Activated gamma-delta T cell treated with Interleukin-2 at 50 U/mL for 16 hours (primary cell): ENCODE data around the gene SNX30.
"Not testable (repeated sequence)": the region's sequence is repeated elsewhere in the genome, so short reads cannot be mapped to it uniquely, and the experiment has no call there.

Experiments
- DNase-seq: peaks from one replicate; pipeline ENCODE4 v3.0.0-alpha.2; 2020

SNX30 gene, protein sequence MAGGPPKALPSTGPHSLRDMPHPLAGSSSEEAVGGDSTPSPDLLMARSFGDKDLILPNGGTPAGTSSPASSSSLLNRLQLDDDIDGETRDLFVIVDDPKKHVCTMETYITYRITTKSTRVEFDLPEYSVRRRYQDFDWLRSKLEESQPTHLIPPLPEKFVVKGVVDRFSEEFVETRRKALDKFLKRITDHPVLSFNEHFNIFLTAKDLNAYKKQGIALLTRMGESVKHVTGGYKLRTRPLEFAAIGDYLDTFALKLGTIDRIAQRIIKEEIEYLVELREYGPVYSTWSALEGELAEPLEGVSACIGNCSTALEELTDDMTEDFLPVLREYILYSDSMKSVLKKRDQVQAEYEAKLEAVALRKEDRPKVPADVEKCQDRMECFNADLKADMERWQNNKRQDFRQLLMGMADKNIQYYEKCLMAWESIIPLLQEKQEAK

DNA sequence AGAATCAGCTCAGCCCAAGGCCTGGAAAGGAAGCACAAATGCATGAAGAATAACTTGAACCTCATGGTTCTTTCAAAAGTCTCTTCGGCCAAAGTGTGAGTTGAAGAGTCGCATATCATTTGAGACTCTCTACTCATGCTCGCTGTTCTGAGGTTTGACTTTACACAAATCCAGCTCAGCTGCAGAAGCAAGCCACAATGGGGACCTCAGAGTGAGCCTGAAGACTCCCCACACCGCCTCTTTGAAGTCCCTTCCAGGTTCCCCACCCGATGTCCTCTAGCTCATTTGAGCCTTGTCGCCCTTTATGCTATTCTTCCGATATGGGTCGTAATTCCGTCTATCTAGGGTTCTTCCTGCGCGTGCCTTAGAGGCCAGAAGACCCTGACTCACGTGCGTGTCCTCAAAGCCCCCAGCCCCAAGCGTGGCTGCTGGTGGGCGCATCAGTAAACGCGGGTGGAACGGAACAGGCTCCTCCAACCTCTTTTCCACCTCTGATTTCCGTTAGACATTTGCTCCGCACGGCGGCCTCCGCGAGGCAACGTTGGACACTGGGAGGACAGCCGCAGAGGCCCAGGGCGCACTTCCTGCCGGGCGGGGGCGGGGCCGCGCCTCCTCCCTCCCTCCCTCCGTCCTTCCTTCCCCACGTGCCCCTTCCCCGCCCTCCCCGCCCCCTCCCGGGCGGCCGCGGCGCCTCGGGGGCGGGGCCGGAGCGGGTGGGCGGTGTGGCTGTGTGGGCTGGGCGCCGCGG is at the start of gene SNX30:
Gene SNX30 (plus strand): TSS at position 745 of the 748 bp plus-strand sequence. CDS start 242 bp downstream, outside the sequence.
- peak; percentile 72 for DNase-seq

DNA sequence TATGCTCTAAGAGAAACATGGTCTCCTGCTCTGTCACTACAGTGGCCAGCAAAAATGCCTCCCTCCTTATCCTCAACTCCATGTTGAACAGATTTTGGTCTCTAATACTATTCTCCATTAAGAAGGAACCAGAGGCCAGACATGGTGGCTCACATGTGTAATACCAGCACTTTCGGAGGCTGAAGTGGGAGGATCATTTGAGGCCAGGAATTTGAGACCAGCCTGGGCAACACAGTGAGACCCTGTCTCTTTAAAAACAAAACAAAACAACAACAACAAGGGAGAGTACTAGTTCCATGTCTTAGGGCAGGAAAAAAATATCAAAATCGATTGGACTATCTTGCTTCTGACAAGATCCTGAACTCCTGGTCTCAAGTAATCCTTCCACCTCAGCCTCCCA is 47.3 kb upstream of the SNX30 start:
- DNase-seq = no peak

GRCh38 chr9:112705768-112706427 is 44.7 kb upstream of the SNX30 start:
- no peak for DNase-seq

- DNase-seq = no peak
These were observed 39.4 kb upstream of the SNX30 start for GRCh38 chr9:112711050-112711689.

- no peak for DNase-seq
These were observed 37.9 kb upstream of the SNX30 start for GRCh38 chr9:112712678-112713077.

DNA sequence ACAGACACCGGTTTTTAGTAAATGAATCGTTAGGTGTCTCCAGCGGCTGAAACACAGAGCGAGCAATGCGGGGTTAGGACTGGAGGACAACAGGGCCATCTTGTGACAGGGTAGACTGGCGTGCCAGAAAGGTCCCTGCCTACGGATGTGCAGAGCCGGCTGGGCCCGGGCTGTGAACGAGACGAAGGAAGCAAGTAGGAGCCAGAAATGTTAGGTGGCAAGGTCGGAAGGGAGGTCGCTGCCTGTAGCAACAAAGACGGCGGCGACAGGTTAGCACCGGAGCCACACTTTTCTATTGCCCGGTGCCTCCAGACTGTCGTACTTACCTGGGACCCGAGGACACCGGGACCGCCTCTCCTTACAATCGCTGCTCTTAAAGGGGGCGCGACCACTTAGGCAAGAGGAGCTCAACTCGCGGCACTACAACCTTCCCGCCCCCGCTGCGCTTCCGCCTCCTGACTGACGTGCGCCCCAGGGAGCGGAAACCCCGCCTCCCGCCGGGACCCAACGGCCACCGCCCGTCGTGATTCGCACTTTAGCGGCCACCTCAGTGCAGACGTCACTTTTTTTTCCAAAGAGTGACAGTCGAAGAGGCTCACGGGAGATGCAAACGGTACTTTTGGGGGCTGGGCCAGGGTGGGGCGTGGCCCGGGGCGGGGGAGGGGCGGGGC is 32.8 kb upstream of the SNX30 start, which contains the start of gene INIP:
Gene INIP (minus strand): TSS at position 457 of the 671 bp plus-strand sequence. CDS start 1,632 bp downstream, outside the sequence.
- DNase-seq = peak; percentile 97

DNA sequence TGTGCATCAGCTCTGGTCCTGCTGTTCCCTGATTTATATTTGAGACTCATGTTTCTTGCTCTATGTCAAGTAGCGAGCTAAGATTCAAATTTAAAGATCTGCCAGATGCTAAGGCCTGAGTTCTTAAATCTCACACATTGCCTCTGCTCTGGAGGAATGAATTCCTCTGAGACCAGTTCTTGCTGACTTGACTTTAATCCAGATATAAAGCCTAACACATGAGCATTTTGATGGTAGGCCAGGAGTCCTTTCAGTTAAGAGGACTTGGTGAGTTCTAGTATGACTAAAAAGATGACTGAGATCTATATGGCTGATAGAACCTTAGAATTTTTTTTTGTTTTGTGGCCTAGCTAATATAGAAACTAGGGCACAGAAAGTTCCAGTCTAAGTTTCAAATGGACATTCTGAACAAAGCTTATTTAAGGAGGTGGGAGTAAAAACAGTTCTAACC is 31.3 kb upstream of the SNX30 start:
- DNase-seq = no peak

GRCh38 chr9:112719696-112720095 is 30.9 kb upstream of the SNX30 start:
- no peak for DNase-seq

- no peak for DNase-seq
These were observed 30.3 kb upstream of the SNX30 start for GRCh38 chr9:112720113-112720780.

- not testable (repeated sequence) for DNase-seq
These were observed 27.8 kb upstream of the SNX30 start for GRCh38 chr9:112722749-112723148.

DNA sequence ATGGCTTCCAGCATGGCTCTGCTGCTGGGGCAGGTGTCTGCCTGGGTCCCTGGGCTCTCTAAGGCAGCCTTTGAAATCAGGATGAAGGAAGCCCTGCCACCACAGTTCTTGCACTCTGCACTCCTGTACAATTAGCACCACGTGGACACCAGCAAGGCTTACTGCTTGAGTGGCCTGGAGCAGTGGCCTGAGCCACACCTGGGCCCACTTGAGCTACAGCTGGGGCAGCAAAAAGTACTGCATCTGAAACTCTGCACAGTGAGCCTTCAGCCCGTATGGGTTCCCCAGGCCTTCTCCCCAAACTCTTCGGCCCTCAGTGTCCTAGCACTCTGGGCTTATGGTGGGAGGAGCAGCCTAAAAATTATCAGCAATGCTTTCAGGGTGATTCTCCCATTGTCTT is 24.6 kb upstream of the SNX30 start:
- DNase-seq = no peak

GRCh38 chr9:112726428-112726827 is 24.1 kb upstream of the SNX30 start:
- DNase-seq = no peak

DNA sequence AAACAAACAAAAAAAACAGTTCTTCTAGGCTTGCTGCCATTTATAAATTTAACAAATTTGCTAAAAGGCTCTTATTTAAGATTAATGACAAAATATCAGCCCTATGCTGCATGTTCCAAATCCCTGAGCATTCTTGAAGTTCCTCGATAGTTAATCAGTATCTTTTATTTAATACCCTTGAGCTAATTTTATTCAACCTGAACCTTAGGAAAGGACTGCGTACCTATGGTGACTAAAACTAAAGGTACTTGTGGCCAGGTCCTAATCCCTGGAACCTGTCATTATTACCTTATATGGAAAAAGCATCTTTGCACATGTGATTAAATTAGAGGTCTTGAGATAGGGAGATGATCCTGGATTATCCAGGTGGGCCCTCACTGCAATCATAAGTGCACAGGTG is 22.2 kb upstream of the SNX30 start:
- DNase-seq = no peak

GRCh38 chr9:112731971-112732370 is 18.6 kb upstream of the SNX30 start:
- DNase-seq = no peak

- no peak for DNase-seq
These were observed 15.7 kb upstream of the SNX30 start for GRCh38 chr9:112734892-112735291.

DNA sequence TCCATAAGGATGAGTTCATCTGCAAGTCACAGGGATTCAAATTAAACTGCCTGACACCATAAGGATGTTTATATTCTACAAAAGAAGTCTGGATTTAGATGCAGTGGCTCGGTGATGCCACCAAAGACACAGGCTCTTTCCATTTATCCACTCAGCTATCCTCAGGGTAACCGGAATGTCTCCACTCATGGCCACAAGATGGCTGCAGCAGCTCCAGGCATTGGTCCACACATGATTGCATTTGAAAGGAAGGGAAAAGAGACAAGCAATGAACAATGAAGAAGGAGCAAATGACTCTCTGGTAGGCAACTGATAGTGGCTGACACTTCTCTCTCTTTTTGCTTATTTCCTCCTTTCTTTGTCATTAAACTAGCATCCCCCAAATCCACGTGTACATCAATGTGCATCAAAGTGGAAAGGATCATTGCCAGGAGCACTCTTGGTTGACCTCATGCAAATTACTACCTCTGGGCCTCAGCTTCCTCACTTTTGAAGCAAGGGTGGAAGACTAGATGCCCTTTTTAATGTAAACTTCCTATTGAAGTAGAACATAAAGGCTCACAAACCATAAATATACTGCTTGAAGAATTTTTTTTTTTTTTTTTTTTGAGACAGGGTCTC is 7.2 kb upstream of the SNX30 start:
- no peak for DNase-seq

DNA sequence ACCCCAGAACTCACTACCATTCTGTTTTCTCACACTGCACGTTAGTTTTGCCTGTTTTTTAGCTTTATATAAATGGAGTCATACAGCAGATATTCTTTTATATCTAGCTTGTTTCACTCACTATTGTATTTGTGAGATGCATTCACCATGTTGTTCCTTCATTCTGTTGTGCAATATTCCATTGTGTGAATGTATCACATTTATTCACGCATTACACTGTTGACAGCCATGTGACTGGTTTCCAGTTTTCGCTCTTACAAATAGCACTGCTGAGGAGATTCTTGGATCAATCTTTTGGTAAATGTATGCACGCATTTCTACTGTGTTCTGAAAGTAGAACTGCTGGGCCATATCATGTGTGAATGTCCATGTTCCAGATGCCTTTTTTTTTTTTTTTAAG is 6.4 kb upstream of the SNX30 start:
- DNase-seq = no peak

DNA sequence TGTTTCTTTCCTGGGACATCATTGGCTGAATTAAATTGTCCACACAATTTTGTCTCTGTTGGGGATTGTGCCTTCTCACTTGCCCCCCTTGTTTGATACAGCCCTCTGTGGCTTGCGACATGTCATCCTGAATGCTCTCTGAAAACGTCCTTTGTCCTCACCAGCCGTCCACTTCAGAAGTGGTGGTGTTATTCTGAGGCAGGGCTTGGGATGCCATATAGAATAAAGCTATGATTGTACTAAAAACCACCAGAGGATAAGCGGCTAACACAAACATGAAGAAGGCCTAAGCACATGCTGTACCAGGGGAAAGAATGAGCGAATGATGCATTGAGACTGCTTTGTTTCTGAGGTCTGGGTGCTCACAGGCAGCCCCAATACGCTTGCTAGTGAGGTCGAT is 3.5 kb upstream of the SNX30 start:
- DNase-seq = no peak

DNA sequence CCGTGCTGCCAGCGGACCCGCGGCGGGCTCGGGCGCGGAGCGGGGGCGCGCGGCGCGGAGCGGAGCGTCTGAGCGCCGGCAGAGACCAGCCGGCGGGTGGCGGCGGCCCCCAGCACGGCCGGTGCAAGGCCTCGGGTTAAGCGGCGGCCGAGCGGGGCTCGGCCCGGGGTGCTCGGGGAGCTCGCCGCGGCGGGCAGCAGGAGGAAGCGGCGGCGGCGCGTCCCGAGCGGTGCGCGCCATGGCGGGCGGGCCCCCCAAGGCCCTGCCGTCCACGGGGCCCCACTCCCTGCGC is 150 bp downstream of the SNX30 start:
- no peak for DNase-seq

GRCh38 chr9:112751056-112751795 is 666 bp downstream of the SNX30 start:
- DNase-seq = peak; percentile 46
